HG02885 (cell line): ENCODE data around the gene CCDC50.

ENCODE experiments used
- ATAC-seq: cut with Tn5 transposase; IDR thresholded peaks from one replicate; pipeline ENCODE4 v1.9.1; 2021; ENCODE audit warnings: mild to moderate bottlenecking; ENCODE audit not compliant: unreplicated experiment, poor library complexity

CCDC50 gene

GRCh38 chr3:191328962-191329653 lies at the start of gene CCDC50:
TSS of gene CCDC50 (plus strand) at chr3:191329394. CDS start at chr3:191329675, 281 bp downstream.
- peak; percentile 79 for ATAC-seq

- no peak for ATAC-seq
Observed at GRCh38 chr3:191280111-191280510, 49.1 kb upstream of the CCDC50 start.

GRCh38 chr3:191280882-191281281 lies 48.3 kb upstream of the CCDC50 start:
- no peak for ATAC-seq

- ATAC-seq: no peak
Observed at GRCh38 chr3:191282251-191283185, 46.7 kb upstream of the CCDC50 start.

GRCh38 chr3:191283400-191283799 lies 45.8 kb upstream of the CCDC50 start:
- peak; percentile 74 for ATAC-seq

- ATAC-seq: peak; percentile 77
Observed at GRCh38 chr3:191290311-191291025, 38.7 kb upstream of the CCDC50 start.

GRCh38 chr3:191292243-191293015 lies 36.8 kb upstream of the CCDC50 start:
- ATAC-seq: no peak

- no peak for ATAC-seq
Observed at GRCh38 chr3:191294291-191294690, 34.9 kb upstream of the CCDC50 start.

GRCh38 chr3:191296041-191296541 lies 33.1 kb upstream of the CCDC50 start:
- ATAC-seq: peak; percentile 85

GRCh38 chr3:191298846-191299245 lies 30.3 kb upstream of the CCDC50 start:
- ATAC-seq: no peak

GRCh38 chr3:191300422-191300821 lies 28.8 kb upstream of the CCDC50 start:
- no peak for ATAC-seq

- ATAC-seq: peak; percentile 77
Observed at GRCh38 chr3:191301017-191301416, 28.2 kb upstream of the CCDC50 start.

GRCh38 chr3:191301782-191302411 lies 27.3 kb upstream of the CCDC50 start:
- no peak for ATAC-seq

GRCh38 chr3:191302451-191302850 lies 26.7 kb upstream of the CCDC50 start:
- no peak for ATAC-seq

- ATAC-seq: no peak
Observed at GRCh38 chr3:191303596-191303995, 25.6 kb upstream of the CCDC50 start.

- no peak for ATAC-seq
Observed at GRCh38 chr3:191306428-191306827, 22.8 kb upstream of the CCDC50 start.

- ATAC-seq: no peak
Observed at GRCh38 chr3:191307341-191307740, 21.9 kb upstream of the CCDC50 start.

- ATAC-seq: no peak
Observed at GRCh38 chr3:191313296-191313695, 15.9 kb upstream of the CCDC50 start.

GRCh38 chr3:191314109-191314728 lies 15.0 kb upstream of the CCDC50 start:
- ATAC-seq: no peak
